ENCODE data around the gene NANS.
"Not testable (repeated sequence)": the region's sequence is repeated elsewhere in the genome, so short reads cannot be mapped to it uniquely, and the experiment has no call there.

Gene NANS

GRCh38 chr9:98056269-98057137 lies at the start of gene NANS:
TSS of gene NANS (plus strand) at chr9:98056732. CDS start at chr9:98056809, 77 bp downstream.
- DNase-seq (ENCODE audit: low read depth): peak; percentile 90

GRCh38 chr9:98007251-98007928 lies 49.1 kb upstream of the NANS start:
- no peak for DNase-seq (ENCODE audit: low read depth)

GRCh38 chr9:98008764-98009163 lies 47.8 kb upstream of the NANS start:
- DNase-seq (ENCODE audit: low read depth): no peak

- DNase-seq (ENCODE audit: low read depth): no peak
Observed at GRCh38 chr9:98009437-98009836, 47.1 kb upstream of the NANS start.

- DNase-seq (ENCODE audit: low read depth): no peak
Observed at GRCh38 chr9:98009936-98010335, 46.6 kb upstream of the NANS start.

GRCh38 chr9:98010445-98010844 lies 46.1 kb upstream of the NANS start:
- no peak for DNase-seq (ENCODE audit: low read depth)

- no peak for DNase-seq (ENCODE audit: low read depth)
Observed at GRCh38 chr9:98011122-98011521, 45.4 kb upstream of the NANS start.

GRCh38 chr9:98016137-98016680 lies 40.3 kb upstream of the NANS start:
- DNase-seq (ENCODE audit: low read depth): no peak

- DNase-seq (ENCODE audit: low read depth): no peak
Observed at GRCh38 chr9:98017306-98017705, 39.2 kb upstream of the NANS start.

- DNase-seq (ENCODE audit: low read depth): no peak
Observed at GRCh38 chr9:98018347-98018746, 38.2 kb upstream of the NANS start.

GRCh38 chr9:98019098-98019497 lies 37.4 kb upstream of the NANS start:
- no peak for DNase-seq (ENCODE audit: low read depth)

- not testable (repeated sequence) for DNase-seq (ENCODE audit: low read depth)
Observed at GRCh38 chr9:98019869-98020268, 36.7 kb upstream of the NANS start.

GRCh38 chr9:98020476-98021145 lies 35.9 kb upstream of the NANS start:
- no peak for DNase-seq (ENCODE audit: low read depth)

GRCh38 chr9:98021306-98022040 lies 35.1 kb upstream of the NANS start:
- no peak for DNase-seq (ENCODE audit: low read depth)

GRCh38 chr9:98022447-98022846 lies 34.1 kb upstream of the NANS start:
- DNase-seq (ENCODE audit: low read depth): no peak

GRCh38 chr9:98024702-98025101 lies 31.8 kb upstream of the NANS start:
- DNase-seq (ENCODE audit: low read depth): no peak

- DNase-seq (ENCODE audit: low read depth): no peak
Observed at GRCh38 chr9:98031169-98031568, 25.4 kb upstream of the NANS start.

GRCh38 chr9:98031935-98032334 lies 24.6 kb upstream of the NANS start:
- DNase-seq (ENCODE audit: low read depth): no peak

GRCh38 chr9:98034593-98035546 lies 21.7 kb upstream of the NANS start:
- peak; percentile 79 for DNase-seq (ENCODE audit: low read depth)

- no peak for DNase-seq (ENCODE audit: low read depth)
Observed at GRCh38 chr9:98037357-98037756, 19.2 kb upstream of the NANS start.

GRCh38 chr9:98038958-98039357 lies 17.6 kb upstream of the NANS start:
- no peak for DNase-seq (ENCODE audit: low read depth)

Data from activated T-helper 9 cell treated with anti-CD3 and anti-CD28 coated beads, Interleukin-2, amount 50 U/mL, for 16 hours (primary cell).